ENCODE measurements around the gene CACNA1D. TPM values are rescaled to one million over a fixed set of nuclear protein-coding genes. Genes with fewer than 3 reads are reported as not detected.

CACNA1D gene
- total RNA-seq, 2 experiments from 2014 or later: not detected

DNA sequence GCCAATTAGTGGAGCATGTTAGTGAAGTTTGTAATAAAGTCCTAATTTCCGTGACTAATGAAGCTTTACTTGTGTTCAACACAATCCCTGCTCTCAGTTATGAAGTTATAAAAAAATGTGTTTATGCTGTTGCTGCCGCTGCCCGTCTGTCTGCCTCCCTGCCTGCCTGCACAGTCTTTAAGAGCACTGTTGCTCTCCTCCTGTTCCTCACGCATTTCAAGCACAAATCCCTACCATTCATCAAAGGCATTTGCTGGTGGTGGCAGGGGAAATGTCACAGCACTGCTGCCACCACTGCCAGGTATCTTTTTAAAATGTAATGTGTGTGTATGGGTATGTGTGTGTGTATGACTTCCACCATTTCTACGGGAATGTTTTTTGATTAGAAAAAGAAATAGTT, 58.8 kb downstream of the CACNA1D start:
- peaks cover 5% of the 10 kb centered on the region for H3K4me1 Mint-ChIP-seq (ENCODE audit: low read depth)
- DNase-seq (no peak), ATAC-seq (no peak)
- peaks cover 5% of the 10 kb centered on the region for H3K27me3 Mint-ChIP-seq
- H3K4me3 Mint-ChIP-seq: no peak overlapping the region
- intact Hi-C loops (cut with micrococcal nuclease): no loop called here
- ChIA-PET POLR2A (no interaction called here), CTCF (no interaction called here)
- TF ChIP-seq, protein P1, sequence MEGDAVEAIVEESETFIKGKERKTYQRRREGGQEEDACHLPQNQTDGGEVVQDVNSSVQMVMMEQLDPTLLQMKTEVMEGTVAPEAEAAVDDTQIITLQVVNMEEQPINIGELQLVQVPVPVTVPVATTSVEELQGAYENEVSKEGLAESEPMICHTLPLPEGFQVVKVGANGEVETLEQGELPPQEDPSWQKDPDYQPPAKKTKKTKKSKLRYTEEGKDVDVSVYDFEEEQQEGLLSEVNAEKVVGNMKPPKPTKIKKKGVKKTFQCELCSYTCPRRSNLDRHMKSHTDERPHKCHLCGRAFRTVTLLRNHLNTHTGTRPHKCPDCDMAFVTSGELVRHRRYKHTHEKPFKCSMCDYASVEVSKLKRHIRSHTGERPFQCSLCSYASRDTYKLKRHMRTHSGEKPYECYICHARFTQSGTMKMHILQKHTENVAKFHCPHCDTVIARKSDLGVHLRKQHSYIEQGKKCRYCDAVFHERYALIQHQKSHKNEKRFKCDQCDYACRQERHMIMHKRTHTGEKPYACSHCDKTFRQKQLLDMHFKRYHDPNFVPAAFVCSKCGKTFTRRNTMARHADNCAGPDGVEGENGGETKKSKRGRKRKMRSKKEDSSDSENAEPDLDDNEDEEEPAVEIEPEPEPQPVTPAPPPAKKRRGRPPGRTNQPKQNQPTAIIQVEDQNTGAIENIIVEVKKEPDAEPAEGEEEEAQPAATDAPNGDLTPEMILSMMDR (IDR thresholded peaks at IDR 0.05): no peak
- no peaks in the 10 kb centered on the region for H3K36me3 Mint-ChIP-seq (ENCODE audit: low read depth)
- H3K9me3 Mint-ChIP-seq: no peaks in the 10 kb centered on the region
- no peak overlapping the region for H3K27ac Mint-ChIP-seq

DNA sequence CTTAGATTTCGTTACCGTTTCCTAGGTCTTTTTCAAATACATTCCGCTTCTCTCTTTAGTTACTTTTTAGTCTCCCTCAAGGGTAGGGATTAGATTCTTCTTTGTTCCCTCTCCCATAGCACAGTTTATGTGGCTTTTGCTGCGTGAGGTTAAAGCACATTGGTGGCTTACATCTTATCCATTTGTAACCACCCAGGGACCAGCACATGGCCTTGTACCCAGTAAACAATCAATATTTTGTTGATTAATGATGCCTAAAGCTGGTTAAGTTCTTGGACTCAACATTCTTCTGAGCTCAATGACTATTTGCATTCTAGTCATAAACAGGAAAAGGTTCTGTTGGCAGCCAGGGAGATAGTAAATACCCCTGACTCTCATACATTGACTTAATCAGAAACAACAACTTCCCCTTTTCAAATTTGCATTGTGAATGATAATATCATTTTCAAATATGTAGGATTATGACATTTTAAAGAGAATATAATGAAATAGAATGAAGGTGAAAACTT, 60.2 kb downstream of the CACNA1D start:
- ChIA-PET POLR2A (interaction anchor here (1.0 kb wide), 1 partner anchor 10 kb away, joined by 3 read pairs; no protein-coding TSS in a partner anchor), CTCF (no interaction called here)
- Mint-ChIP-seq H3K4me1 (ENCODE audit: low read depth) (peaks cover 5% of the 10 kb centered on the region), H3K36me3 (ENCODE audit: low read depth) (no peaks in the 10 kb centered on the region), H3K27ac (no peak overlapping the region), H3K9me3 (peaks cover 3% of the 10 kb centered on the region), H3K27me3 (peaks cover 8% of the 10 kb centered on the region), H3K4me3 (no peak overlapping the region)
- intact Hi-C loops (cut with micrococcal nuclease): no loop called here
- DNase-seq (no peak), ATAC-seq (peak; percentile 24)
- TF ChIP-seq, protein P1 (IDR thresholded peaks at IDR 0.05): no peak

DNA sequence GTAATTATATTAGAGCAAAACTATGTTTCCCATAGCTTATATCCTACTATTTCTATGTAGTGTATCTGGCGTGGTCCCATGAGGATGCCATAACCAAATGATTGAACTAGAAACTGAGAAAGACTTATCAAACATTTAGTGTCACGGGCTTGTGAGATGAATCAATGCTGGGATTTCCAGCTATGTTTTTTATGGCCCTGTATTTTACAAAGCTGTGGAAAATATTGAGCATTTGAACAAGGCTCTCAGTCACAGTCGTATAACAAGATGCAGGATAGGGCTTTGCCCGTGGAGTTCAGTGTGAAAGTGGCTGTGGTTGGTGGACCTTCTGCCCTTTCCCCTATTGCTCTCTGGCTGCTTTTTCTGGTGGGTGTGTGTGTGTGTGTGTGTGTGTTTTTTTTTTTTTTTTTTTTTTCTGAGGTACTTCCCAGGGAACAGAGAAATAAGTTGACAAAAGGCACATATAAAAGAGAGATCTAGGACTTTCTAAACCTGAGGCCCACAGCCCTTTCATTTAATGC, 60.7 kb downstream of the CACNA1D start:
- no peaks in the 10 kb centered on the region for H3K36me3 Mint-ChIP-seq (ENCODE audit: low read depth)
- no peak overlapping the region for H3K4me3 Mint-ChIP-seq
- POLR2A ChIA-PET: interaction anchor here (1.0 kb wide), 1 partner anchor 11 kb away, joined by 3 read pairs; no protein-coding TSS in a partner anchor
- H3K27ac Mint-ChIP-seq: no peak overlapping the region
- H3K4me1 Mint-ChIP-seq (ENCODE audit: low read depth): peaks cover 5% of the 10 kb centered on the region
- DNase-seq: peak; percentile 49
- intact Hi-C loops (cut with micrococcal nuclease): no loop called here
- peaks cover 10% of the 10 kb centered on the region for H3K27me3 Mint-ChIP-seq
- CTCF ChIA-PET: no interaction called here
- ATAC-seq: peak; percentile 86
- H3K9me3 Mint-ChIP-seq: peaks cover 3% of the 10 kb centered on the region
- TF ChIP-seq, protein P1 (IDR thresholded peaks at IDR 0.05): no peak

DNA sequence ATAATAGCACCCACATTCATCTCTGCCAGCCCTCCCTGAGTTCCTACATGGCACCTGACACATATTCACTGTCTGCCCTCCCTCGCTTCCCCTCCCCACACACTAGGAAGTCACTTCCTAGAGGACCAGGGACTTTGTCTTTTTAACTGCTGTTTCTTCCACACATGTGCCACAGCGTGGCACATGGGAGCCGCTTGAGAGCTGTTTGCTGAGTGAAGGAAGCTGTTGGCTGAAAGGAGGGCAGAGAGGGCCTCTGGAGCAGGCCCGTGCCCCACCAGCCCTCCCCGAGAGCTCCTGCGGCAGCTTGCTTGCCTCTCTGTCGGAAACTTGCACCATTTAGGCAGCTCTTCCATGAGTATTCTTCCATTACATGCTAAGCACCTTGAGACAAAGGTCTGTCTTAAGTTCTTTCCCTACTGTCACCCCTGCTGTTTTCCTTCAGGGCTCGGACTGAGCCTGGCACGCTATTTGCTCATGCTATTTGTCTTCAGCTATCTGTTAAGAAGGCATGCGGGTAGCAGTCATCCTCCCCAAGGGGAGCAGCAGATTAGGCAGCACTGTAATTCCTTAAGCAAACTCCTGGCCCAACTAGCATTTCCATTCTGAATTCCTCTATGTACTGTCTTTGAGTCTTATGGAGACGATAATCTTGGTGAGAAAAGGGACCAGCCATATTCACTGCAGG, 72.2 kb downstream of the CACNA1D start:
- ATAC-seq (no peak), DNase-seq (no peak)
- CTCF ChIA-PET: no interaction called here
- Mint-ChIP-seq H3K9me3 (no peaks in the 10 kb centered on the region), H3K27ac (no peak overlapping the region), H3K4me1 (ENCODE audit: low read depth) (no peaks in the 10 kb centered on the region), H3K4me3 (no peak overlapping the region), H3K36me3 (ENCODE audit: low read depth) (no peaks in the 10 kb centered on the region), H3K27me3 (peaks cover 5% of the 10 kb centered on the region)
- POLR2A ChIA-PET: no interaction called here
- intact Hi-C loops (cut with micrococcal nuclease): no loop called here
- TF ChIP-seq, protein P1 (IDR thresholded peaks at IDR 0.05): no peak

DNA sequence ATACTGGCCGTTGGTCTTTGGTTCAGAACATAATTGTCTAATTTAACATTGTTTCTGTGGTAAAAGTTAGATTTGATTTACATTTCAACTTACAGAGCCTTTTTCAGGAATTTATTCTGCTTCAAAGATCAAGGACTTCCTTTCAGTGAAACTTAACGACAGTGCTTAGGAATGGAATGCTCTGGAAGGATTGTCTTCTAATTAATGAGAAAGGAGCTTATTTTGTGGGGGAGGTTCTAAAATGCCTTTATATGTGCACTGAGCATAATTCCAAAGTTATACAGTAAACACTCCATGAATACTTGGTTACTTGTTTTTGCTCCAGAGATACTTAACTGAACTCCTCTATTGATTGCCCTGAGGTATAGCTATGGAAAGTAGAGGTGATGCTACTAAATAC, 75.7 kb downstream of the CACNA1D start:
- TF ChIP-seq, protein P1 (IDR thresholded peaks at IDR 0.05): no peak
- Mint-ChIP-seq H3K27me3 (peaks cover 1% of the 10 kb centered on the region), H3K4me1 (ENCODE audit: low read depth) (no peaks in the 10 kb centered on the region), H3K9me3 (no peaks in the 10 kb centered on the region), H3K27ac (no peak overlapping the region), H3K4me3 (no peak overlapping the region), H3K36me3 (ENCODE audit: low read depth) (no peaks in the 10 kb centered on the region)
- ChIA-PET POLR2A (no interaction called here), CTCF (no interaction called here)
- ATAC-seq (no peak), DNase-seq (no peak)
- intact Hi-C loops (cut with micrococcal nuclease): no loop called here

All from activated CD8-positive, alpha-beta T cell treated with anti-CD3 and anti-CD28 coated beads for 36 hours (primary cell).